ENCODE results near the gene STX18. TPM values are rescaled to one million over a fixed set of nuclear protein-coding genes. Genes with fewer than 3 reads are reported as not detected.

Gene STX18
- total and polyA plus RNA-seq, 2 of the 13 experiments (the other 11 are each of a cell fraction or from before 2014, with no cell fraction given) = 23.9 to 37.1 TPM

- TF ChIP-seq ZNF318 (CRISPR knock-in tag; IDR thresholded peaks at IDR 0.05) (0 out of 2 replicates have a peak, but pooled peaks have one; percentile 53), RERE (CRISPR knock-in tag; IDR thresholded peaks at IDR 0.05; ENCODE audit: low read depth) (no peak), ZNF138 (CRISPR knock-in tag; IDR thresholded peaks at IDR 0.05; ENCODE audit: low read depth) (no peak), HOXA7 (CRISPR knock-in tag; IDR thresholded peaks at IDR 0.05) (no peak), TAF15 (IDR thresholded peaks at IDR 0.05; ENCODE audit: low read depth, low read length, poor library complexity, severe bottlenecking) (no peak), MNT (IDR thresholded peaks at IDR 0.05) (0 out of 2 replicates have a peak, but pooled peaks have one; percentile 5), CENPT (CRISPR knock-in tag; IDR thresholded peaks at IDR 0.05; ENCODE audit: low read depth) (no peak), STAG1 (CRISPR knock-in tag; IDR thresholded peaks at IDR 0.05) (peak; percentile 58), ZBTB33 (CRISPR knock-in tag; IDR thresholded peaks at IDR 0.05) (peak; percentile 52; the same call in 1 of the 2 replicates), YEATS4 (CRISPR knock-in tag; IDR thresholded peaks at IDR 0.05; ENCODE audit: borderline replicate concordance) (no peak)
Measured at GRCh38 chr4:4430492-4431195, 111.2 kb downstream of the STX18 start (continued).

Measured in HepG2 (cell line).